Ammon's horn (tissue), 1 donor: Measurements from ENCODE around the gene DIP2C.

Source experiments
- DNase-seq: peaks from one replicate; pipeline ENCODE4 v3.0.0-alpha.2; 2016; ENCODE audit warnings: low spot score

The DIP2C gene

GRCh38 chr10:299969-300368 lies 389.5 kb downstream of the DIP2C start:
- no peak for DNase-seq

DNA sequence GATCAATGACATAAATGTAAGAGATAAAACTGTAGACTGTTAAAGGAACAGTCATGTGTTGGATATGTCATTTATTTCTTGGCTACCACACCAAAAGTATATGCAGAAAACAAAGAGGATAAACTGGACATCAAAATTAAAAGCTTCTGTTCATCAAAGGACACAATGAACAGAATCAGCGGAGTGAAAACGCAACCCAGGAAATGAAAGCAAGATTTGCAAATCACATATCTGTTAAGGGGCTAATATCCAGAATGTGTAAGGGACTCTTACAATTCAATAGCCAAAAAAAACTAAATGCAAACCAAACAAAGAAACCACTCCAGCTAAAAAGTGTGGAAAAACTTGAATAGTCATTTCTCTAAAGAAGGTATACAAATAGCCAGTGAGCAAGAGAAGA lies 390.0 kb downstream of the DIP2C start:
- DNase-seq: no peak

DNA sequence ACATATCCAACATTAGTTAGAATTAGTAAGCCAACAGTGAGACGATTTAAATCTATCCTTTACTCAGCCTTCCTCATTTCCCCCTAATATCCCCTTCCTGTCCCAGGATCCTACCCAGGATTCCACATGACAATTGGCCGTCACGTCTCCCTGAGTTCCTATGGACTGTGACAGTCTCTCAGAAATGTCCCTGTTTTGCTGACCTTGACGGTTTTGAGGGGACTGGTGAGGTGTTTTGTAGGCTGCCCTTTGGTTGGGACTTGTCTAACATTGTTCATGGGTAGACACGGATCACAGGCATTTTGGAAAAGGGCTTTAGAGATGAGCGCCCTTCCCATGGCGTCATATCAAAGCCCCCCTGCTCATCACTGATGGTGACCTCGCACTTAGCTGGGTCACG lies 391.4 kb downstream of the DIP2C start:
- DNase-seq: no peak

DNA sequence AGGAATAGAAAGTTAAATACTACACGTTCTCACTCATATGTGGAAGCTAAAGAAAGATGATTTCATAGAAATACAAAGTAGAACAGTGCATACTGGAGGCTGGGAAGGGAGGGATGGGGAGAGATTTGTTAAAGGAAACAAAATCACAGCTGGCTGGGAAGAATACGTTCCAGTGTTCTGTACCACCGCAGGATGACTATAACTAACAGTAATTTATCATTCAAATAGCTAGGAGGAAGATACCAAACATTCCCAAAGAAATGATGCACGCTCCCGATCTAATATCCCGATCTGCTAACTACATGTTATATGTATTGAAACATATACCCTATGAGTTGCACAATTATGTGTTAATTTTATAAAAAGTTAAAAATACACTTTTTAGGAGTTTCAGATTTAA lies 391.9 kb downstream of the DIP2C start:
- DNase-seq: no peak

GRCh38 chr10:293636-294035 lies 395.8 kb downstream of the DIP2C start:
- no peak for DNase-seq

DNA sequence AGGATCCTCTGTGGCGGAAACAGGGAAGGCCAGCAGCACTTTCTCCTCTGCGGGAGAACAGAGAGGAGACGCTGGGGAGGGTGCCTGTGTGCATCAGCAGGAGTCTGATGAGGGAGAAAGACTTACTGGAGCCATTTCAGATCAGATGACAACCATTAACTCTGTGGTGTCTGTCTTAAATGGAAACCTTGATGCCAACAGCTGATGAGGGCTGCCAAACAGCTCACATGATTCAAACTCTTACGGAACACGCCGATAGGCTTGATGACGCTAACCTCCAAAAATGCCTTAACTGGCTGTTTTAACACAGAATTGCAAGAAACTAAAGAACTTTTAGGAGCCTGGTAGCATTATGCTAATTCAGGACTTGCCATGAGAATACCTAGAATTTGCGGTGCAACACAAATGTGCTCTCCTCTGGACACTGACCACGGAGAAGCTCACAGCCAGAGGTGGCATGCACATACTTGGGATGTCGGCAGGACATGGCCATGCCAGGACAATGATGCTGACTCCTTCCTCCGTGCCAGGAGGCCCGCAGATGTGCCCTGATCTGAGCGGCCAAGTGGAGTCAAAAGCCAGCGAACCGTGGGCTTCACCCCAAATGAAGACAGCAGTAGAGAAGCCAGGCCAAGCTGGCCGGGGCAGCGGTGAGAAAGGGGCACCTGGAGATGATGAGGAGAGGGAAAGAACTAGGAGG lies 399.3 kb downstream of the DIP2C start:
- no peak for DNase-seq

- no peak for DNase-seq
These were observed 399.9 kb downstream of the DIP2C start for GRCh38 chr10:289581-289980.

DNA sequence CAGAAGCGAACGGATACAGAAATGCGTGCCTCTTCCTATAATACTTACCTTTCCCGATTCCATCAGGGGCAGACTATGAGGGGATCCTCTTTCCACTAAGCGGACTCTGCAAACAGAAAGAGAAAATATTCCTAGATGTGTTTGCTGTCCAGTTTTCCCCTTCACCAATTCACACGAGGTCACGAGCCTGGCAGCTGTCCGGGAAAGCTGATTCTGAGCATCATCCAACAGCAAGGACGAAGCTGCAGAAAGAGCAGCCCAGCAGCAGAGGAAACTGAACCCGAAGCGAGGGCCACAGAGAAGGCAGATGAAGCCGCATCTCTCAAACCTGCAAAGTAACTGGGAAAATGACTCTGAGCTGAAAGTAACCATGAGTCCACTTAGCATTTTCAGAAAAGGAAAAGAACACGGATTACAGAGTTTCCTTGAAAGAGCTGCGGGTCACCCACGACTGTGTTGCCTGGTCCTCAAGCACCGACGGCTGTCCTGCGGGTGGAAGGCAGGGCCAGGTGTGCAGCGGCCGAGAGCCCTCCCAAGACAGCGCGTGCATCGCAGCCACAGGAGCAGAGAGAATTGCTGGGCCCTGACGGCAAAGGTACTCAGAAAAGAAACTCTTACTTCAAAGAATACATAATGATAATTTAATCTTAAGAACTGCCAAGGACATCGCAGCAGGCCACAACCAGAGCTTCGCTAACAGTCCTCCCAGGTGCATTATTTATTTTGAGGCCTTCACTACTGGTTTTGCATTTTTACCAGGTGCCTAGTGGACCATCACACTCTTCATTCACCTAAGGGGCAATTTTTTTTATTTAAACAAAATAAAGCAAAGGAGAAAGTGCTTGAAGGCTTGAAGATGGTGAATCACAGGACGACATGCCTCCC lies 400.9 kb downstream of the DIP2C start:
- no peak for DNase-seq

DNA sequence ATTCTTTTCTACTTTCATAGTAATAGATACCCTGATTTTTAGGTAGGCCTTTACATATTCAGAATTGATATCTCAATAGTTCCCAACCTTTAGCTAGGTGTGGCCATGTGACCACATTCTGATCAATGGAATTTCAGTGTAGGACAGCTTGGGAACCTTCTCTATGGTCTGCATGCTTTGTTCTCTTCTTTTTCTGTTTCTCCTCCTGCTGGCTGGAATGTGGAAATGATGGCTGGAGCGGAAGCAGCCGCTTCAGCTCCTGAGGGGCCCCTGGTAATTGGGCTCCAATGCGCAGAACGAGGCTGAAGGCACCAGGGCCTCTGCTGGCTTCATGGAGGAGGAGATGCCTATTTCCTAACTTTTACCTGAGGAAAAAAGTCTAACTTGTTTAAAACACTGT lies 401.7 kb downstream of the DIP2C start:
- no peak for DNase-seq

DNA sequence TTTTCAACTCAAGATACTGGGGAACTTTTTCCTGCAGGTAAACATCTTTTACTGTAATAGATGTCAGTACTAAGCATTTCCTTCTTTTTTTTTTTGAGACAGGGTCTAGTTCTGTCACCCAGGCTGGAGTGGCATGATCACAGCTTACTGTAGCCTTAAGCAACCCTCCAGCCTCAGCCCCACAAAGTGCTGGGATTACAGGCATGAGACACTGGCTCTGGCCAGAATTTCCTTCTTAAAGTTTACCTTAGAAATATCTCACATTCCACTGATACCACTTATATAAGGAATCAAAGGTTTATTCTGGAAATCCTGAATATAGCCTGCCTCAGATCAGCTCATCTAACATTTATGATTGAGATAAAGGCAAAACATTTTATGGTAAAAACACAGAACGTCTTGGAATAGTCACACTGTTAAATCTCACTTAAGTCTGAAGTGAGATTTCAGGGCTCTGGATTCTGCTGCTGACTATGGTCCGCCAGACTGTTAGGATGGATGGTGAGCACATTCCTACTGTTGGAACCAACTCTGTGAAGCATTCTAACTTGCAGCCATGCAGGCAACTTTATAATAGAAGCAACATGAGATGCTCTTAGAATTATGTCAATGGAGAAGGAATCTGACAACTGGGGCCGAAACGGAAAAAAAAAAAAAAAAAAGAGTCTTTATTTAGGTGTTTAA lies 402.3 kb downstream of the DIP2C start:
- no peak for DNase-seq

- DNase-seq: no peak
These were observed 404.3 kb downstream of the DIP2C start for GRCh38 chr10:285216-285615.

DNA sequence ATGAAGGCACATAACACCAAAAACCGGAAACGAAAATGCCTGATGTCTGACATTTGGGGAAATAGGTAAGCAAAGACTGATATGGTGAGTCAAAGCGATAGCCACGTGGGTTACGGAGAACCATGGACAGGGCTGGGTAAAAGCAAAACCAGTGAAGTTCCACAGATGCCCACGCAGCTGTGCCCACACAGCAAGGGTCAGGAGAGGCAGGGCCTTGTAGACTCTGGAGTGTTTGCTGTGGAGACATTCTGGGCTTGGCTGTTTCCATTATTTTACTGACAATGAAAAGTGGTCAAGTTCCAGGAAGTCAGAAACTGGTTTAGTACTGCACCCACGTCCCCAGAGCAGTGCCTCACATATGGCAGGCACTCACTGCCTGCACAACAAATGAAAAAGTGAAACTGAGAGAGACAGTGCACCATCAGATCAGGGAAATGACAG lies 405.5 kb downstream of the DIP2C start:
- no peak for DNase-seq

DNA sequence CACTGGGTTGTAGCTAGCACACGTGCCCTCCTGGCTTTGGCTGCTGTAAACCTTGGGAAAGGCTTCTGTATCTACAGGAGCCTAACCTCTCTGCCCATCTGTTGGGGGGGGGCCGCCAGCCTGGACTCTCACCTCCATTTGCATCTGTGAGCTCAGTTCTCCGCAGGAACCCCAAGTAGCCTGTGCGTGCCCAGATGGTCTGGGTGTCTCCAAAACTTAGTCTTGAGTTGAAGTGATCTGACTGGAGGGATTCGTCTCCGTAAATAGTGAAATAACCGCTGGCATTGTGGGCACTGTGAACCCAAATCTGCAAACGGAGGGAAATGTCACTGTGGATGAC lies 406.4 kb downstream of the DIP2C start:
- no peak for DNase-seq

DNA sequence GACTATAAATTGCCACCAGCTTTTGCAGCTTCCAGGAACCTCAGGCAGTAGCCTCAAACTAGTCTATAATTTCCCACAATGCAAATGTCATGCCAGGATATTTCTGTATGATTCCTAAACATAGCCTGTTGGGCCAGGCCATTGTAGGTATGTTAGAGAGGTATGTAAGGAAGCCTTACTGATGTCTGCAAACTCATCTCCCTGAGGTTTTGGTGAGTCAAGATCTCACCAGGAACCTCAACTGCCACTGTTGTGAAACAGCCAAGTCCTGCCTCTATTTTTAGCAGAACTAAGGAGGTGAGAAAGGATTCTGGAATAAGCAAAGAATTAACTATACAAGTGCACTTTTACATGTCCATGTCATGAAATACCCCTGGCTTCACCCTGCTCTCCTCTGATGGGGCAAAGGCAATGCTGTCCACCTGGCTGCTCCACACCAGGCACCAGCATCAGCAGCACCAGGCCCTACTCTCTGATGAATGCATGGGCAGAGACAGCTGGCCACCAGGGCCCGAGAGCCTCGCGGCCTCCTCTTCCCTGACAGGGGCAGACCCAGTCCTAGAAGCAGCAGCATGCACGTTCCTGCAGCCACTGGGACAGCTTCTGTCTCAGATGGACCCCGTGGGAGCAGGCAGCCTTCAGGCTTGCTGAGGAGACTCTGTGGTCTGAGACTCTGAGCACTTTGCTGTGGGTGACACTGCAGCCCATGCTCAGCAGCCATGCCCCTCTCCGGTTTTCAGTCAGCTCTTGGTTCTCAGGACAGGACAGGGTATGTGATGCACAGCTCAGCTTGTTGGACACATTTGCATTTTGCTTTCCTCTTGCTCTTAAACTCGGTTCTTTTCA lies 407.0 kb downstream of the DIP2C start:
- DNase-seq: no peak

DNA sequence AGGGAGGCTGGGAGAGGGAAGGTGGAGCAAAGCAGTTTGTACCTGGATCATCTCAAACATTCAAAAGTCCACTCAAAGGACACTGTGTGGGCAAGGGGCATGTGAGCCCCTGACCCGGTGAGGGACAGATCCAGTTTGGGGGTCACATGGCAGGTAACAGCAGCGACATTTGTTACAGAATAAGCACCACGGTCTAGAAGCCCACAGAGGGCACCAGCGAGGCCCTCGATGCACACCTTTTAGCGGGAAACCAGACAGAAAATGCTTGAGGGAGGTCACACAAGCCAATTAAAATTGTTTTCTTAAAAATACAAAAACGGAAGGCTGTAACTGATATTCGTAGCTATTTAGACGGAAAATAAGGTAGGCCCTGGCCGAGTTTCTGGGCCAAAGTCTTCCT lies 409.8 kb downstream of the DIP2C start:
- DNase-seq: no peak

DNA sequence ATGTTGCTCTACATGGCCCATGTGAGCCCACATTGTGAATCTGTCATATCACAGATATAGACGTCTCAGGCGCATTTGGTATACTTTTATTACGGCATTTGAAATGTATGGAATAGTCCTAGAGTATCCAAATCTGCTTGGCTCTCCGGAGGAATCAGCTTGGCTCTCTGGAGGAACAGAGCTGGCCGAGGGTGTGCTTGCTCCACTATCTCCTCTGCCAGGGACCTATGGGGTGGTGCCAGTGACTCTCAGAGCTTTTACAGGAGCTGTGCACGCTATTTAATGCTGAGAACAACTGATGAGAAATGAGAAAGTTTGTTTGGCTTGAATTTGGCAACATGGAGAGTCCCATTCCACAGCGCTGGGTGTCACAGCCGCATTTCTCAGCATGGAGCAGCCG lies 410.2 kb downstream of the DIP2C start:
- DNase-seq: no peak

DNA sequence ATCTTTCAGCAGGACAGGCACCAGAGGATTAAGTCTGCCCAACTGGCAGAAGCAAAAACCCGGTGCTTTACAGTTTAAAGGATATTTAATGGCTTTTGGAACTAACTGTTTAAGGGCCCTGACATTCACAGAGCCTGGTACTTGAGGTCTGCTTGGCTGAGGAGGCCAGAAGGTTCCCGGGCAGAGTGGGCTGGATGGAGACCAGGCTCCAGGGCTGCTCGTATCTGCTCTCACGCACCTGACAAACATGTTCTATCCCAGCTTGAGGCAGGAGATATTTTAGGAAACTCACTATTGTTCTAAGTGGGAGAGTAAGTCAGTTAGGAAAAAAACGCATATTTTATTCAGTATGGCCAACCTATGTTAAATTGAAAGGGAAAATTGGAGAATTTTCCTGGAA lies 410.8 kb downstream of the DIP2C start:
- no peak for DNase-seq

- no peak for DNase-seq
These were observed 411.5 kb downstream of the DIP2C start for GRCh38 chr10:277963-278362.

DNA sequence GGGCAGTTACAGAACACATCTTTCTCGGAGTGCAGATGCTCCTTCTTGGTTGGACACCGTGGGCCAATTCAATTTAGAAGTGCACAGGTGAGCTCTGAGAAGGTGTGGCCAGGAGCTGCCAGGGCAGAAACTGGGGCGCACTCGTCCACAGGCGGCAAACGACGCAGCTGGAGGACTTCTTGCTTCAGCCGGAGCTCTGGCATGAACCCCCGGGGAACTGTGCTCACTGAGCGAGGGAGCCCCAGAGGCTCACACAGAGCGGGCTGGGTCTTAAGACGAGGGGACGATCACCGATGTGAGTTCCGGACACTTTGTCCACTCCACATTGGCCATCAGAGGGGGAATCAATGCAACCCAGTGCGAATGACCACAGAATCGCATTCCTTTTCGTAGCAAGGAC lies 413.8 kb downstream of the DIP2C start:
- no peak for DNase-seq

DNA sequence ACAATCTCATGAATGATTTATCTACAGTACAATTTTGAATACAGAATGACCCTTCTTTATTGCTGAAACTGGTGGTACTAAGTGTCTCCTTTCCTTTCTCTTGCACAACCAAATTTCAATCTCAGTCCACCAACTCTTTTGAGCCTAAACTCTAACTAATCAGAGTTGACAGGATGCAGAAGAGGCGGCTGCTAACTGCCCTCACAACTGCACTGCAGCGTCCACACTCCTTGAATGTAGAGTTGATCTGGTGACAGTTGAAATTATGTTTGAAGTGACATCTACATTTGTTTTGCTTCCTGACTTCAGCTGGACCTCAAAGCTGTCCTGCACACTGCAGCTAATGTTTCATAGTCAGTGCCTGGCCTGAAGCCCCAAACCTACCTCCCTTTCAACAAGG lies 414.6 kb downstream of the DIP2C start:
- DNase-seq: no peak

DNA sequence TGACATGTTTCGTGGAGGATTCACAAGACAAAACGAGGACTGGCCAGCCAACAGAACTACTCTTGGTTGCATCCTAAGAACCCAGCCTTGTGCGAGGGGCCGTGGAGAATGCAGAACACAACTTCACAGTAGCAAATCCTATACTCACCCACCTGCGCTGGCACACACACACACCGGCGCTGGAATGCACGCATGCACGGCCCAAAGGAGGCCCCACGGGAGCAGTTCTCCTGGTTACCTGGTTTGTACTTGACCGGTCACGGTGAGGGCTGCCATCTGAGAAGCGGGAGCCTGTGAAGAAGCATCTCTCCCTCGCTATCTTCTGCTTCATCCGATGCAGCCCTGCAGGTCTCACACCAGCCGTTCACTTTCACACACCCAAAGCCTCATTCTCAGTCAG lies 416.4 kb downstream of the DIP2C start:
- DNase-seq: no peak

DNA sequence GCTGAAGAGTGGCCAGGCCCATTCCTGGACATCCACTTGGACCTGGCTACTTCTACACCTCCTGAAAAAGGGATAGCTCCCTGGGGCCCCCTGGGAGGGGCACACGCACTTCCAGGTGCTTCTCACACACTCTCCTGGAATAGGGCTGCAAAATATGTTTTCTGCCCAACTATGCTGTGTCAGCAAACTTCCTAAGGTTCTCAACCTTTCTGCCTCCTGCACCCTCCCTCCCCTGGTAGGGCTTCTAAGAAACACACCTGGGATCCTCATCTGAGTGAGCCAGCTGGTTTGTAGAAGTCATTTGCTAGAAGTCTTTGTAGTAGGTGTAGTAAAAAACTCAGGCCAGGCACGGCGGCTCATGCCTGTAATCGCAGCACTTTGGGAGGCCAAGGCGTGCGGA lies 417.7 kb downstream of the DIP2C start:
- no peak for DNase-seq
